GM21381 (cell line): ENCODE results near the gene KRTAP1-3.
"Not testable (repeated sequence)": the region's sequence is repeated elsewhere in the genome, so short reads cannot be mapped to it uniquely, and the experiment has no call there.

ENCODE experiments used
- ATAC-seq: cut with Tn5 transposase; IDR thresholded peaks from one replicate; pipeline ENCODE4 v1.9.1; 2021; ENCODE audit warnings: mild to moderate bottlenecking, moderate library complexity; ENCODE audit not compliant: unreplicated experiment

The KRTAP1-3 gene, protein sequence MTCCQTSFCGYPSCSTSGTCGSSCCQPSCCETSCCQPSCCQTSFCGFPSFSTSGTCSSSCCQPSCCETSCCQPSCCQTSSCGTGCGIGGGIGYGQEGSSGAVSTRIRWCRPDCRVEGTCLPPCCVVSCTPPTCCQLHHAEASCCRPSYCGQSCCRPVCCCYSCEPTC

GRCh38 chr17:41034346-41034935, at the start of gene KRTAP1-3:
Gene KRTAP1-3 (minus strand): TSS chr17:41034874. CDS start chr17:41034821, 53 bp downstream.
- ATAC-seq, result not testable (repeated sequence)

DNA sequence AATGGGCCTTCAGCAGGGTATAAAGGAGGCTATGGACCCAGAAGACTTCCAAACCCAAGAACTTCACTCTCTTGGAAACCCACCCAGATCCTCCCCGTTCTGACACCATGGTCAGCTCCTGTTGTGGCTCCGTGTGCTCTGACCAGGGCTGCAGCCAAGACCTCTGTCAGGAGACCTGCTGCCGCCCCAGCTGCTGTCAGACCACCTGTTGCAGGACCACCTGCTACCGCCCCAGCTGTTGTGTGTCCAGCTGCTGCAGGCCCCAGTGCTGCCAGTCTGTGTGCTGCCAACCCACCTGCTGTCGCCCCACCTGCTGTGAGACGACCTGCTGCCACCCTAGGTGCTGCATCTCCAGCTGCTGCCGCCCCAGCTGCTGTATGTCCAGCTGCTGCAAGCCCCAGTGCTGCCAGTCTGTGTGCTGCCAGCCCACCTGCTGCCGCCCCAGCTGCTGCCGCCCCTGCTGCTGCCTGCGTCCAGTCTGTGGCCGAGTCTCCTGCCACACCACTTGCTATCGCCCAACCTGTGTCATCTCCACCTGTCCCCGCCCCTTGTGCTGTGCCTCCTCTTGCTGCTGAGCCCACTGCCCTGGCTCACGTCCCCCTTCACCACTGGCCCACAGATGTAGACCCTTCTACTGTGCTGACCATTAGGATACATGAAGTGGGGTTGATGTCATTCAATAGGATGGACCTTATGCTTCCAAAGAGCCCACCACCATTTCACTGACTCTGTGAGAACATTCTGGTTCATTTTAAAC, 49.6 kb upstream of the KRTAP1-3 start, which contains the start of gene KRTAP4-7:
KRTAP4-7 (plus strand) TSS at position 51 of the 757 bp plus-strand sequence; CDS start at position 108, 57 bp downstream.
- ATAC-seq, result not testable (repeated sequence)

GRCh38 chr17:41083427-41083826, 48.8 kb upstream of the KRTAP1-3 start:
- ATAC-seq, result not testable (repeated sequence)

DNA sequence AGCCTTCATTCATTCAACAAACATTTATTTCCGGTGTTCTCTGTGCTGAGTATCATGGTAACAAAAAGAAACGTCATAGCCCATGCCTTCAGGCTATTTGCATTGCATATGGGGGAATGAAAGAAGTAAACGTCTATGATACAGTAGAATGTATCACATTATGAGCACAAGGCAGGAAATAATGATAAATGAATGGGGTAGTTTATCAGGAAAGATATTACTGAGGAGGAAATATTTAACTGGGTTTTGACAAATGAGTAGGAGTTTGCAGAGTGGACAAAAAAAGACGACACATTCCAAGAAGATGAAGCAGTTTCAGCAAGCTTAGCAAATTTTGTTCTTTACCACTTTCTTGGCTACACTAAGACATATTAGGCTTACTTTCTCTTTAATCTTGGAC, 48.0 kb upstream of the KRTAP1-3 start:
- ATAC-seq, result no peak

- no peak for ATAC-seq
These were observed 42.1 kb upstream of the KRTAP1-3 start for GRCh38 chr17:41076788-41077187.

GRCh38 chr17:41073676-41074075, 39.0 kb upstream of the KRTAP1-3 start:
- no peak for ATAC-seq

DNA sequence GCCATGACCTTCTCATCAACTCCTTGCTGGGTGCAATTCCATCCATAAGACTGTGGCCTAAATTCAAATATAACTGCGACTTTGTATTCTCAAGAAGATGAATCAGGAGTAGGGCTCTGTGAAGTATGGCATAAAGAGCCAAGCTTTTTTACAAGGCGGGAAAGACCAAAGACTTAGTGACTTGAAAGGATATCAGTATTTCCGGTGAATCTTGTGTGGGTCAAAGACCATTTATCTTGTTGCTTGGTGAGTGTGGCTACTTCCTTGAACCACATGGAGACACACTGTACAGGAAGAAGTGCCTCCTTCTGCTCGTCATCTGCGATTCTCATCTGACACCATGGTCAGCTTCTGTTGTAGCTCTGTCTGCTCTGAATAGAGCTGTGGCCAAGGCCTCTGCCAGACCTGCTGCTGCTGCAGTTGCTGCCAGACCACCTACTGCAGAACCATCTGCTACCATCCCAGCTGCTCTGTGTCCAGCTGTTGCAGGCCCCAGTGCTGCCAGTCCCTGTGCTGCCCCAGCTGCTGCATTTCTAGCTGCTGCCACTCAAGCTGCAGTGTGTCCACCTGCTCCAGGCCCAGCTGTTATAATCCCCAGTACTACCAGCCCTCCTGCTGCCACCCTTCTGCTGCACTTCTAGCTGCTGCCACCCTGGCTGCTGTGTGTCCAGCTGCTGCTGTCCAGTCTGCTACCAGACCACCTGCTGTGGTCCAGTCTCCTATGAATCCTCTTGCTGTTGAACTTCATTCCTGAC, 37.1 kb upstream of the KRTAP1-3 start:
- ATAC-seq, result no peak

GRCh38 chr17:41069031-41069430, 34.4 kb upstream of the KRTAP1-3 start:
- ATAC-seq, result no peak

GRCh38 chr17:41067281-41067680, 32.6 kb upstream of the KRTAP1-3 start:
- ATAC-seq, result no peak

GRCh38 chr17:41065829-41066624, 31.4 kb upstream of the KRTAP1-3 start, which contains the start of gene KRTAP2-4:
Gene KRTAP2-4 (minus strand): TSS chr17:41065879. CDS start chr17:41065845, 34 bp downstream.
- no peak for ATAC-seq

DNA sequence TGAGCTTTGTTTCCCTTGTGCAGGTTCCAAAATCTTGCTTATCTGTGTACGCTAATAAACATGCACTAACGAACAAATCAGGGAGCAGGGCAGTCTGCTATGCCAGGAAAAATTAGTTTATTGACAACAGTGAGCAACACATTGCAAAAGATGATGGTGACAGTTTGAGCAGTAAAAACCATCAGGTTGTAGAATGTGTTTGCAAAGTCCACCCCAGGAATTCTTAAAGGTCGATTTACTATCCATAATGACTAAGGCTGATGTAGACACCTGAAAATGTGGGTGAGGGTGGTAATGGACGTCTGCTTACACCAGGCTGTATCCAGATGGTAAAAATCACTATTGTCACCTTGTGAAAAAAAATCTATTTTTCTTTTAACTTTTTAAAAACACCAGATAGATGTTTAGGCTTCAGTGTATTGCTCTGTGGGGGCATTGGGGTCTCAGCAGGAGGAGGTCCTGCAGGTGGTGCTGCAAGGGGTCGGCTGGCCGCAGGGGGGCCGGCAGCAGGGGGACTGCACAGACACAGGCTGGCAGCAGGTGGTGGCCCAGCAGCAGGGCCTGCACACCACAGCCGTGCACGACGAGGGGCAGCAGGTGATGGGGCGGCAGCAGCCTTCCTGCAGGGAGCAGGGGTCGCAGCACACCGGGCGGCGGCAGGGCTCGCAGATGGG, 30.5 kb upstream of the KRTAP1-3 start:
- not testable (repeated sequence) for ATAC-seq

- ATAC-seq, result no peak
These were observed 29.6 kb upstream of the KRTAP1-3 start for GRCh38 chr17:41064301-41064700.

GRCh38 chr17:41063449-41063848, 28.8 kb upstream of the KRTAP1-3 start:
- ATAC-seq, result no peak

DNA sequence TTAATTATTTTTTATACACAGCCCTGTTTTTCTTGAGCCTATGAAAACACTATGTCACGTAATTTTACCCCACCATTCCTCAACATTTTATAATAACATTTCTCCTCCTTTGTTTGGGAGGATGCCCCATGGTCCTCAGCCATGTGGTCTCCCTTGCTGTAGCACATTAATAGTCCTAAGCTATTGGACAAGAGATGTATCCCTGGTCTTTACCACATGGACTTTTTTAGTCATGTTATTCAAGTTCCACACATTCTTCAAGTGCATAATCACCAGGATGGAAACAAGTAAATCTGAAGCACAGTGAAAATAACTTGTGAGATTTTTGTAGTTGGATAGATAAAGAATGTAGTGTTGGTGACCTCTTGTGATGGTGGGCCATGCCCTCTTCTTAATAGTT, 27.3 kb upstream of the KRTAP1-3 start:
- ATAC-seq, result no peak

DNA sequence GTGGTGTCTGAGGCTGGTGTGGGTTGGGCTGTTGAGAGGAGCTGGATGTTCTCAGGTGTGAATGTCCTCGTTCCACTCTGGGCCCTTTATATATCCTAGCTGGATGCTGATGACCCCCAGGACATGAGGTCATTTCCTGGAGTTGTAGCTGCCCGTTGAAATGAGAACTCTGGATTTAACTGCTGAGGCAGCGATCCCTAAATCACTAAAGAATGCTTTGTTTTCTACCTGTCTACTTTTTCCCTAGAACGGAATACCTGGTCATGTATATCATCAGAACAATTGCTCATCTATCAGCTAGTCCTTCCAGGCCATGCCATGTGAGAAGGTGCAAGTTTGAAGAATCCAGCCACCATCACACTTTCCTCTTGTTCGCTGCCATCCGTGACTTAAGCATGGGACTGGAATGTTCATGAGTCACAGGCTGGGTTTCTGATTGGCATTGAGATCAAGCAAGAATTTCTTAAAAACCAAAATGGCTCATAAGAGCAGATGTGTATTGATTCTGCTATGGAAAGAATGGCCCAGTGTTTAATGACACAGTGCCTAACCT, 25.5 kb upstream of the KRTAP1-3 start, which contains the start of gene KRTAP2-3:
KRTAP2-3 (minus strand) TSS at position 63 of the 553 bp plus-strand sequence. CDS start 64 bp downstream, outside the sequence.
- no peak for ATAC-seq

- not testable (repeated sequence) for ATAC-seq
These were observed 24.8 kb upstream of the KRTAP1-3 start for GRCh38 chr17:41059276-41060051.

- ATAC-seq, result no peak
These were observed 24.1 kb upstream of the KRTAP1-3 start for GRCh38 chr17:41058741-41059140.

GRCh38 chr17:41057547-41057946, 22.9 kb upstream of the KRTAP1-3 start:
- no peak for ATAC-seq
